Measurements from ENCODE around the gene JCHAIN.

DNA sequence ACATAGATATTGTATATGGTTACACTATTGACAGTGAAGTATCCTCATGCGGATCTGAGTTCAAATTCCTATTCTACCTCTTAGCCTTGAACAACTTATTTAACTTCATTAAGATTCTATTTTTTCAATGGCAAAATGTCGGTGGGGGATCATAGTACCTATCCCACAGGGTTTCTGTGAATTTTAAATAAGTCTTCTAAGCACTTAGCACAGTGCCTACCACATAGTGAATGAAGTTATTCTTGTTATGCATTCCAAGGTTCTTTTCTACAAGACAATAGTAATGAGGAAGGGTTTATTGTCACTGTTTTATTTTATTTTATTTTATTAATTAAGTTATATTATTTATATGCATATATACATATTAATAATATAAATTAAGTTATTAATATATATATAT is 46.5 kb downstream of the JCHAIN start:
- TF ChIP-seq, protein P1, sequence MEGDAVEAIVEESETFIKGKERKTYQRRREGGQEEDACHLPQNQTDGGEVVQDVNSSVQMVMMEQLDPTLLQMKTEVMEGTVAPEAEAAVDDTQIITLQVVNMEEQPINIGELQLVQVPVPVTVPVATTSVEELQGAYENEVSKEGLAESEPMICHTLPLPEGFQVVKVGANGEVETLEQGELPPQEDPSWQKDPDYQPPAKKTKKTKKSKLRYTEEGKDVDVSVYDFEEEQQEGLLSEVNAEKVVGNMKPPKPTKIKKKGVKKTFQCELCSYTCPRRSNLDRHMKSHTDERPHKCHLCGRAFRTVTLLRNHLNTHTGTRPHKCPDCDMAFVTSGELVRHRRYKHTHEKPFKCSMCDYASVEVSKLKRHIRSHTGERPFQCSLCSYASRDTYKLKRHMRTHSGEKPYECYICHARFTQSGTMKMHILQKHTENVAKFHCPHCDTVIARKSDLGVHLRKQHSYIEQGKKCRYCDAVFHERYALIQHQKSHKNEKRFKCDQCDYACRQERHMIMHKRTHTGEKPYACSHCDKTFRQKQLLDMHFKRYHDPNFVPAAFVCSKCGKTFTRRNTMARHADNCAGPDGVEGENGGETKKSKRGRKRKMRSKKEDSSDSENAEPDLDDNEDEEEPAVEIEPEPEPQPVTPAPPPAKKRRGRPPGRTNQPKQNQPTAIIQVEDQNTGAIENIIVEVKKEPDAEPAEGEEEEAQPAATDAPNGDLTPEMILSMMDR (IDR thresholded peaks at IDR 0.05): no peak
- no peak for TF ChIP-seq POLR2A (IDR thresholded peaks at IDR 0.05)

Data from lower leg skin (tissue), 3 donors.